K562 (cell line): ENCODE measurements around the gene ARSI. TPM values are rescaled to one million over a fixed set of nuclear protein-coding genes. Genes with fewer than 3 reads are reported as not detected.

Experiments used
- CBFB ChIP-seq: sonication (generic); formaldehyde crosslinking; IDR thresholded peaks from 2 replicates; pipeline ENCODE4 v1.4.0; 2020; ENCODE audit warnings: mild to moderate bottlenecking, missing genetic modification reagents
- CHD4 ChIP-seq: fragments of 200-600 bp; sonication (generic); IDR thresholded peaks from 3 replicates; pipeline ENCODE4 v1.6.1; 2012; ENCODE audit warnings: low read depth, mild to moderate bottlenecking, mixed read lengths, low read length, inconsistent platforms; ENCODE audit not compliant: insufficient read depth, insufficient replicate concordance, poor library complexity, severe bottlenecking
- EHMT2 ChIP-seq: fragments of 450-650 bp; IDR thresholded peaks from 2 replicates; pipeline ENCODE4 v1.6.1; 2018; ENCODE audit warnings: antibody characterized with exemption
- ETV6 ChIP-seq, 3 experiments: fragments of 150-350 bp in 1 of 3; sonication (generic) in 1 of 3; formaldehyde crosslinking in 1 of 3; IDR thresholded peaks; 2 replicates each; pipeline versions ENCODE4 v1.6.1 to v1.8.0; 2014 to 2022; ENCODE audit warnings: borderline replicate concordance in 2 of 3, low read depth in 2 of 3, antibody characterized with exemption in 1 of 3, low read length in 1 of 3, mild to moderate bottlenecking in 1 of 3, missing genetic modification reagents in 1 of 3
- HCFC1 ChIP-seq: IDR thresholded peaks from 2 replicates; pipeline ENCODE4 v1.6.1; 2012; ENCODE audit warnings: low read depth, low read length, improper control_type of control experiment
- HDAC1 ChIP-seq, 2 experiments: fragments of 450-650 bp; IDR thresholded peaks; 2 replicates each; pipeline ENCODE4 v1.6.1; 2016 to 2017; ENCODE audit warnings: inconsistent platforms in 1 of 2, mild to moderate bottlenecking in 1 of 2, moderate library complexity in 1 of 2
- HLTF ChIP-seq: fragments of 450-650 bp; IDR thresholded peaks from 2 replicates; pipeline ENCODE4 v1.6.1; 2016
- L3MBTL2 ChIP-seq: fragments of 450-650 bp; IDR thresholded peaks from 2 replicates; pipeline ENCODE4 v1.6.1; 2016; ENCODE audit warnings: mild to moderate bottlenecking, moderate library complexity
- LCOR ChIP-seq: sonication (generic); formaldehyde crosslinking; IDR thresholded peaks from 2 replicates; pipeline ENCODE4 v1.8.0; 2022; ENCODE audit warnings: mild to moderate bottlenecking, missing genetic modification reagents
- LEF1 ChIP-seq: fragments of 450-650 bp; IDR thresholded peaks from 2 replicates; pipeline ENCODE4 v1.6.1; 2016; ENCODE audit warnings: mild to moderate bottlenecking
- MAFK ChIP-seq: IDR thresholded peaks from 2 replicates; pipeline ENCODE4 v1.6.1; 2011; ENCODE audit warnings: low read length, improper control_type of control experiment
- MAZ ChIP-seq, 2 experiments: fragments of 450-650 bp in 1 of 2; sonication (generic) in 1 of 2; formaldehyde crosslinking; IDR thresholded peaks in 1 of 2; conservative IDR thresholded peaks in 1 of 2; 2 replicates each; pipeline versions ENCODE4 v1.4.0 to v1.5.0; 2020; ENCODE audit warnings: mild to moderate bottlenecking in 1 of 2, missing genetic modification reagents in 1 of 2
- NR3C1 ChIP-seq: sonication (generic); formaldehyde crosslinking; IDR thresholded peaks from 2 replicates; pipeline ENCODE4 v1.8.1; 2022; ENCODE audit warnings: missing genetic modification reagents
- NR4A1 ChIP-seq, 2 experiments: fragments of 250-450 bp in 1 of 2; fragments of 450-650 bp in 1 of 2; sonication (Bioruptor Pico) in 1 of 2; IDR thresholded peaks; 2 replicates each; pipeline versions ENCODE4 v1.4.0 to v1.6.1; 2016 to 2020; ENCODE audit warnings: mild to moderate bottlenecking in 2 of 2, missing compliant biosample characterization in 1 of 2, missing genetic modification characterization in 1 of 2, moderate library complexity in 1 of 2
- PHF21A ChIP-seq: fragments of 450-650 bp; IDR thresholded peaks from 2 replicates; pipeline ENCODE4 v1.6.1; 2017; ENCODE audit warnings: low read depth, borderline replicate concordance
- PHF8 ChIP-seq: fragments of 200-600 bp; sonication (generic); IDR thresholded peaks from 2 replicates; pipeline ENCODE4 v1.6.1; 2012; ENCODE audit warnings: mixed run types, mild to moderate bottlenecking, inconsistent platforms, low read length, moderate library complexity, borderline replicate concordance
- RB1 ChIP-seq: fragments of 450-650 bp; IDR thresholded peaks from 2 replicates; pipeline ENCODE4 v1.6.1; 2017; ENCODE audit warnings: low read depth, mild to moderate bottlenecking
- RBFOX2 ChIP-seq: fragments of 200-400 bp; formaldehyde crosslinking; IDR thresholded peaks from 2 replicates; pipeline ENCODE4 v1.6.1; 2017; ENCODE audit warnings: low read depth, mild to moderate bottlenecking, low read length, moderate library complexity
- RNF2 ChIP-seq: sonication (generic); IDR thresholded peaks from 2 replicates; pipeline ENCODE4 v1.6.1; 2016
- SETDB1 ChIP-seq: IDR thresholded peaks from one replicate; pipeline ENCODE4 v1.6.1; 2012; ENCODE audit warnings: low read length, control low read depth, inconsistent platforms
- SIN3B ChIP-seq: fragments of 450-650 bp; IDR thresholded peaks from 2 replicates; pipeline ENCODE4 v1.6.1; 2017; ENCODE audit warnings: low read depth, mild to moderate bottlenecking, moderate library complexity
- SMAD1 ChIP-seq: fragments of 150-350 bp; IDR thresholded peaks from 2 replicates; pipeline ENCODE4 v1.6.1; 2014; ENCODE audit warnings: low read length, low read depth; ENCODE audit not compliant: partially characterized antibody
- THAP12 ChIP-seq: fragments of 250-450 bp; sonication (Bioruptor Pico); IDR thresholded peaks from 2 replicates; pipeline ENCODE4 v1.9.0; 2021; ENCODE audit warnings: mild to moderate bottlenecking, inconsistent platforms
- THRAP3 ChIP-seq: fragments of 450-650 bp; IDR thresholded peaks from 2 replicates; pipeline ENCODE4 v1.6.1; 2016; ENCODE audit warnings: mild to moderate bottlenecking, inconsistent platforms, borderline replicate concordance
- WHSC1 ChIP-seq: IDR thresholded peaks from one replicate; pipeline ENCODE4 v1.6.1; 2012; ENCODE audit warnings: low read length, control low read depth, inconsistent platforms
- ZBTB17 ChIP-seq: fragments of 450-650 bp; formaldehyde crosslinking; IDR thresholded peaks from 2 replicates; pipeline ENCODE4 v1.4.0; 2020; ENCODE audit warnings: mild to moderate bottlenecking
- ZNF551 ChIP-seq: fragments of 250-450 bp; sonication (Bioruptor Pico); IDR thresholded peaks from 2 replicates; pipeline ENCODE4 v1.5.0; 2021; ENCODE audit warnings: mild to moderate bottlenecking, moderate library complexity
- polyA plus RNA-seq, 8 experiments: library from polyadenylated mRNA; depleted of rRNA in 4 of 8; stranded (reverse) in 5 of 8; unstranded in 3 of 8; fragments of >200 nt; fragmentation: Nextera tagmentation in 2 of 8; fragmentation: Illumina TruSeq in 1 of 8; extraction: Ambion mirVana in 2 of 8; extraction: Trizol in 1 of 8; gene quantifications; 2 replicates each; pipeline versions ENCODE4 v1.2.1 to v1.2.3, GENCODE V29; 2011 to 2014; ENCODE audit warnings: inconsistent platforms in 1 of 8, missing spikeins in 1 of 8
- total RNA-seq, 7 experiments: library from RNA; depleted of rRNA in 6 of 7; stranded (reverse); fragments of >200 nt in 6 of 7; fragmentation: Illumina TruSeq in 2 of 7; extraction: Trizol in 2 of 7; gene quantifications; 2 replicates each; pipeline versions ENCODE4 v1.2.1 to v1.2.3, GENCODE V29; 2011 to 2021; ENCODE audit warnings: low replicate concordance in 1 of 7

Gene ARSI
- total and polyA plus RNA-seq, 9 of the 15 experiments (the other 6 are each of a cell fraction or from before 2014, with no cell fraction given), result 0.04 to 0.07 TPM; not detected in 7

GRCh38 chr5:150293091-150293941 lies 9.4 kb downstream of the ARSI start (continued):
- no peak for TF ChIP-seq MAZ (CRISPR knock-in tag; conservative IDR thresholded peaks at IDR 0.05 in 1 of 2, IDR thresholded peaks at IDR 0.05 in 1 of 2)
- peak; percentile 84 for TF ChIP-seq LEF1
- TF ChIP-seq THAP12 (CRISPR knock-in tag), result no peak
- TF ChIP-seq MAFK, result no peak
- TF ChIP-seq PHF8, result no peak
- no peak for TF ChIP-seq ETV6 (IDR thresholded peaks at IDR 0.05; ENCODE audit: borderline replicate concordance in 1 of 2, low read depth in 2 of 2, low read length in 1 of 2)
- no peak for TF ChIP-seq ETV6 (CRISPR knock-in tag; IDR thresholded peaks at IDR 0.05; ENCODE audit: borderline replicate concordance)
- no peak for TF ChIP-seq ZNF551 (CRISPR knock-in tag)
- no peak for TF ChIP-seq SMAD1
- TF ChIP-seq NR3C1, result no peak
- TF ChIP-seq HCFC1, result no peak
- TF ChIP-seq CHD4, result no peak
- peak in 1 of 2 experiments; percentile 86; a peak in 2 of 4 replicates for TF ChIP-seq HDAC1 (IDR thresholded peaks at IDR 0.05)
- 0 out of 2 replicates have a peak, but pooled peaks have one; percentile 24 for TF ChIP-seq PHF21A
- 0 out of 2 replicates have a peak, but pooled peaks have one; percentile 15 for TF ChIP-seq RNF2
- TF ChIP-seq L3MBTL2, result peak; percentile 62
- no peak for TF ChIP-seq SIN3B
- no peak for TF ChIP-seq NR4A1 (CRISPR knock-in tag; IDR thresholded peaks at IDR 0.05)
- no peak for TF ChIP-seq NR4A1 (tag; IDR thresholded peaks at IDR 0.05)
- peak; percentile 46 for TF ChIP-seq RBFOX2
- TF ChIP-seq WHSC1, result no peak
- no peak for TF ChIP-seq EHMT2
- TF ChIP-seq LCOR (CRISPR knock-in tag), result no peak
- no peak for TF ChIP-seq SETDB1
- TF ChIP-seq CBFB, result 0 out of 2 replicates have a peak, but pooled peaks have one; percentile 51
- TF ChIP-seq RB1, result no peak
- peak; percentile 91 for TF ChIP-seq HLTF
- TF ChIP-seq THRAP3, result peak; percentile 25; the same call in 1 of the 2 replicates
- TF ChIP-seq ZBTB17, result no peak
